Smooth muscle cell (in vitro differentiated cells): Measurements from ENCODE around the gene ZNF213. TPM values are rescaled to one million over a fixed set of nuclear protein-coding genes. Genes with fewer than 3 reads are reported as not detected.
A peak's percentile ranks its signal among the peaks of the same experiment; 100 is the strongest.

Experiments used
- DNase-seq: peaks from one replicate; lab custom pipeline; 2025; ENCODE audit not compliant: unreplicated experiment; lab: John Stamatoyannopoulos, UW
- H2AFZ ChIP-seq: fragments of 200-600 bp; sonication (generic); 2 replicates; pipeline ENCODE4 v1.6.0; 2016; ENCODE audit warnings: antibody characterized with exemption, low read depth, mild to moderate bottlenecking
- H3F3A ChIP-seq: fragments of 200-600 bp; sonication (generic); 2 replicates; pipeline ENCODE4 v1.6.0; 2017; ENCODE audit warnings: antibody characterized with exemption, low read depth
- H3K27ac ChIP-seq: fragments of 200-600 bp; sonication (generic); 2 replicates; pipeline ENCODE4 v1.5.1; 2016; ENCODE audit warnings: low read depth, mild to moderate bottlenecking
- H3K27me3 ChIP-seq: fragments of 200-600 bp; sonication (generic); 2 replicates; pipeline ENCODE4 v1.6.1; 2016; ENCODE audit warnings: low read depth, mild to moderate bottlenecking
- H3K36me3 ChIP-seq: fragments of 200-600 bp; sonication (generic); 2 replicates; pipeline ENCODE4 v1.5.1; 2016; ENCODE audit warnings: low read depth
- H3K4me1 ChIP-seq: fragments of 200-600 bp; sonication (generic); 2 replicates; pipeline ENCODE4 v1.5.1; 2016; ENCODE audit warnings: low read depth
- H3K4me2 ChIP-seq: fragments of 200-600 bp; sonication (generic); 2 replicates; pipeline ENCODE4 v1.6.0; 2016; ENCODE audit warnings: mild to moderate bottlenecking
- H3K4me3 ChIP-seq: fragments of 200-600 bp; sonication (generic); 2 replicates; pipeline ENCODE4 v1.5.1; 2016; ENCODE audit warnings: mild to moderate bottlenecking
- H3K79me2 ChIP-seq: fragments of 200-600 bp; sonication (generic); 2 replicates; pipeline ENCODE4 v1.6.0; 2016; ENCODE audit warnings: low read depth, mild to moderate bottlenecking
- H3K9ac ChIP-seq: fragments of 200-600 bp; sonication (generic); 2 replicates; pipeline ENCODE4 v1.6.0; 2016; ENCODE audit warnings: low read depth
- H3K9me3 ChIP-seq: fragments of 200-600 bp; sonication (generic); replicated peaks from 2 replicates; pipeline ENCODE4 v1.5.1; 2016; ENCODE audit warnings: low read depth
- H4K20me1 ChIP-seq: fragments of 200-600 bp; sonication (generic); 2 replicates; pipeline ENCODE4 v1.6.0; 2016; ENCODE audit warnings: low read depth
- WGBS: methylation state at CpG from one replicate; pipeline ENCODE4 v1.1.7; 2016; ENCODE audit warnings: low lambda C conversion rate; 5-methylcytosine and 5-hydroxymethylcytosine counted together
- polyA plus RNA-seq: library from polyadenylated mRNA; unstranded; fragments of >200 nt; fragmentation: Nextera tagmentation; extraction: Ambion mirVana; gene quantifications from 2 replicates; pipeline ENCODE4 v1.2.1, GENCODE V29; 2016
- total RNA-seq: library from RNA; depleted of rRNA; stranded (reverse); fragments of >200 nt; gene quantifications from 2 replicates; pipeline ENCODE4 v1.2.3, GENCODE V29; 2014
- TF ChIP-seq, protein P1 (sequence below): fragments of 200-600 bp; sonication (generic); IDR thresholded peaks from 2 replicates; pipeline ENCODE4 v1.5.1; 2017; ENCODE audit warnings: borderline replicate concordance, mild to moderate bottlenecking, antibody characterized with exemption; ENCODE audit not compliant: insufficient read depth, poor library complexity, severe bottlenecking

Gene ZNF213
- total and polyA plus RNA-seq, 2 experiments from 2014 or later: 9.2 to 9.6 TPM

DNA sequence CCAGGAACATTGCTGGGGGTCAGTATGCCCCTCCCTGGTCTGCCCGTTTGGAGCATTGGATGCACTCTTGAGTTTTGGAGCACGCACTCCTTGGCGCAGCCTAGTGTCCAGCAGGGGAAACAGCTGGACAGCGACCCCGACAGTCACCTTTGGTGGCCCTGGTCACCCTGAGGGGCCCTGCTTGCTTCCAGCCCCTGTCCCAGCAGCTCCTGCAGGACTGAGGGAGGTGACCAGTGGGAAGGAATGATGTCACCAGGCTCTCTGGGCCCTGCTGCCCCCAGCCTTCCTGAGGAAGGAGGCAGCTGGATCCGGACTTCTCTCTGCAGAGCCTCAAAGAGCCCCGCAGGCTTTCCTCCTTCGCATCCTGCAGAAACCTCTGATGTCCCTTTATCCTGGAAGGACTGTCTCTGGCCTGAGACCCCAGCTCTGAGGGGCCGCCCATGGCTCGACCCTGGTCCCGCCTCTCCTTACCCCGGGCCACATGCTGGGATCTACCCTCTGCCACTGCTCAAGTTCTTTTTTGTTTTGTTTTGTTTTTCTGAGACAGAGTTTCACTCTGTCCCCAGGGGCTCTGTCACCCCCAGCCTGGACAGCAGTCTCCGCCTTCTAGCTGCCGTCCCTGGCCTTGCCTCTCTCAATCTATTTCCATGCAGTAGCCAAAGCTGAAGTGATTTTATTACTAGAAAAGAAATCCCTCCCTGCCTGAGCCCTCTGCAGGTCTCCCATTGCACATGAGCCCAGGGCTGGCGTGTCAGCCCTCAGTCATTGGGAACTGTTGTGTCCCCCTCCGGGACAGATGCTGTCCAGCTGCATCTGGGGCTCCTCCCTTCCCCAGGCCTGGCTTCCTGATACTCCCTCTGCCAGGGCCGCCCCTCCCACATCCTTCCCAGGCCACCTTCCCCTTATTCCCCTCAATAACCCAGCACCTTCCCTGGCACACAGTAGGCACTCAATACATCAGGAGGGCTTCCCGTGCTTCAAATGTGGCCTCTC lies 47.3 kb upstream of the ZNF213 start:
- 74% methylated on average over 18 of the region's 18 CpGs for WGBS
- no peak overlapping the region for H3K9ac ChIP-seq
- H3K36me3 ChIP-seq: no peaks in the 10 kb centered on the region
- H3K27ac ChIP-seq: no peak overlapping the region
- H3F3A ChIP-seq: no peaks in the 10 kb centered on the region
- peak overlapping the region; percentile 17 for H2AFZ ChIP-seq
- H4K20me1 ChIP-seq: no peaks in the 10 kb centered on the region
- no peak for DNase-seq
- H3K9me3 ChIP-seq: no peaks in the 10 kb centered on the region
- no peak overlapping the region for H3K4me3 ChIP-seq
- TF ChIP-seq, protein P1, sequence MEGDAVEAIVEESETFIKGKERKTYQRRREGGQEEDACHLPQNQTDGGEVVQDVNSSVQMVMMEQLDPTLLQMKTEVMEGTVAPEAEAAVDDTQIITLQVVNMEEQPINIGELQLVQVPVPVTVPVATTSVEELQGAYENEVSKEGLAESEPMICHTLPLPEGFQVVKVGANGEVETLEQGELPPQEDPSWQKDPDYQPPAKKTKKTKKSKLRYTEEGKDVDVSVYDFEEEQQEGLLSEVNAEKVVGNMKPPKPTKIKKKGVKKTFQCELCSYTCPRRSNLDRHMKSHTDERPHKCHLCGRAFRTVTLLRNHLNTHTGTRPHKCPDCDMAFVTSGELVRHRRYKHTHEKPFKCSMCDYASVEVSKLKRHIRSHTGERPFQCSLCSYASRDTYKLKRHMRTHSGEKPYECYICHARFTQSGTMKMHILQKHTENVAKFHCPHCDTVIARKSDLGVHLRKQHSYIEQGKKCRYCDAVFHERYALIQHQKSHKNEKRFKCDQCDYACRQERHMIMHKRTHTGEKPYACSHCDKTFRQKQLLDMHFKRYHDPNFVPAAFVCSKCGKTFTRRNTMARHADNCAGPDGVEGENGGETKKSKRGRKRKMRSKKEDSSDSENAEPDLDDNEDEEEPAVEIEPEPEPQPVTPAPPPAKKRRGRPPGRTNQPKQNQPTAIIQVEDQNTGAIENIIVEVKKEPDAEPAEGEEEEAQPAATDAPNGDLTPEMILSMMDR: no peak
- no peaks in the 10 kb centered on the region for H3K79me2 ChIP-seq
- peak overlapping the region; percentile 58 for H3K4me2 ChIP-seq
- no peaks in the 10 kb centered on the region for H3K27me3 ChIP-seq
- H3K4me1 ChIP-seq: no peaks in the 10 kb centered on the region

DNA sequence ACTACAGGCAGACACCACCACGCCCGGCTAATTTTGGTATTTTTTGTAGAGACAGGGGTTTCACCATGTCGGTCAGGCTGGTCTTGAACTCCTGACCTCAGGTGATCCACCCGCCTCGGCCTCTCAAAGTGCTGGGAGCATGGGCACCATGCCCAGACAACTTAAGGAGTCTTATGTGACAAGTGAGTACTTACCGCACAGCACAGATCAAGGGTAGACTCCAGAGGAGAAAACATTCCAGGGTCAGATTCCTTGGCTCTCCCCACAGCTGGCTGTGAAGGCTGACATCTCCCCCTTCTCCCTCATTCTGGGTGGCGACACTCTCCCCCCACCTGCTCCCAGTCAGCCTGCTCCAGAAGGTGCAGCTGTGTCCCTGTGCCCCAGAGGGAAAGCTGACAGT lies 46.4 kb upstream of the ZNF213 start:
- no peaks in the 10 kb centered on the region for H4K20me1 ChIP-seq
- H3K79me2 ChIP-seq: no peaks in the 10 kb centered on the region
- H3K27ac ChIP-seq: no peak overlapping the region
- no peaks in the 10 kb centered on the region for H3F3A ChIP-seq
- H3K27me3 ChIP-seq: no peaks in the 10 kb centered on the region
- H3K4me1 ChIP-seq: no peaks in the 10 kb centered on the region
- no peak overlapping the region for H3K9ac ChIP-seq
- TF ChIP-seq, protein P1: no peak
- WGBS: 94% methylated on average over 7 of the region's 7 CpGs
- H3K9me3 ChIP-seq: no peaks in the 10 kb centered on the region
- no peak overlapping the region for H2AFZ ChIP-seq
- no peak for DNase-seq
- H3K36me3 ChIP-seq: no peaks in the 10 kb centered on the region
- no peak overlapping the region for H3K4me2 ChIP-seq
- no peak overlapping the region for H3K4me3 ChIP-seq

GRCh38 chr16:3088925-3089716 lies 45.7 kb upstream of the ZNF213 start:
- H3K79me2 ChIP-seq: no peaks in the 10 kb centered on the region
- H3K27me3 ChIP-seq: no peaks in the 10 kb centered on the region
- H3K4me3 ChIP-seq: no peak overlapping the region
- no peak for DNase-seq
- H2AFZ ChIP-seq: no peak overlapping the region
- H3K27ac ChIP-seq: no peak overlapping the region
- no peaks in the 10 kb centered on the region for H3K9me3 ChIP-seq
- 98% methylated on average over 71 of the region's 71 CpGs for WGBS
- no peak overlapping the region for H3K9ac ChIP-seq
- TF ChIP-seq, protein P1: no peak
- H4K20me1 ChIP-seq: no peaks in the 10 kb centered on the region
- H3F3A ChIP-seq: no peaks in the 10 kb centered on the region
- no peaks in the 10 kb centered on the region for H3K4me1 ChIP-seq
- no peaks in the 10 kb centered on the region for H3K36me3 ChIP-seq
- H3K4me2 ChIP-seq: no peak overlapping the region
